SK-N-SH (cell line): ENCODE data around the gene PIAS1. TPM values are rescaled to one million over a fixed set of nuclear protein-coding genes. Genes with fewer than 3 reads are reported as not detected.
"Not testable (repeated sequence)": the region's sequence is repeated elsewhere in the genome, so short reads cannot be mapped to it uniquely, and the experiment has no call there.

Experiments
- CTCF ChIA-PET: fragments of 300-600, 350-600 bp; formaldehyde crosslinking; extraction: SDS; loops from one replicate; lab custom pipeline; 2021; lab: Yijun Ruan, JAX
- POLR2A ChIA-PET: fragments of 350-600 bp; sonication (Branson Sonifier 250); formaldehyde crosslinking; extraction: SDS; loops from one replicate; lab custom pipeline; 2020; ENCODE audit warnings: antibody characterized with exemption, inconsistent platforms; lab: Yijun Ruan, JAX
- DNase-seq: peaks from one replicate; pipeline ENCODE4 v3.0.0; 2012
- H2AFZ ChIP-seq: fragments of 200-600 bp; sonication (generic); 2 replicates; pipeline ENCODE4 v1.8.1; 2016; ENCODE audit warnings: antibody characterized with exemption, mild to moderate bottlenecking, low read depth
- H3F3A ChIP-seq: fragments of 200-600 bp; sonication (generic); replicated peaks from 2 replicates; pipeline ENCODE3; 2016; ENCODE audit warnings: antibody characterized with exemption, mild to moderate bottlenecking; ENCODE audit not compliant: insufficient read depth
- H3K27ac ChIP-seq, 2 experiments: fragments of 200-500 bp in 1 of 2; fragments of 200-600 bp in 1 of 2; sonication (Bioruptor generic) in 1 of 2; sonication (generic), shearing (Covaris generic) in 1 of 2; 2 replicates each; pipeline versions ENCODE4 v1.5.1 to v1.6.1; 2014 to 2016; ENCODE audit warnings: low read depth in 2 of 2, inconsistent platforms in 1 of 2, low read length in 1 of 2, mild to moderate bottlenecking in 1 of 2, mixed read lengths in 1 of 2
- H3K27me3 ChIP-seq: fragments of 200-600 bp; sonication (generic), shearing (Covaris generic); 2 replicates; pipeline ENCODE4 v1.6.1; 2016; ENCODE audit warnings: mixed run types; ENCODE audit not compliant: insufficient read depth
- H3K36me3 ChIP-seq, 2 experiments: fragments of 200-500 bp in 1 of 2; fragments of 200-600 bp in 1 of 2; sonication (Bioruptor generic) in 1 of 2; sonication (generic) in 1 of 2; replicated peaks in 1 of 2; 2 replicates each; pipeline versions ENCODE3 to v1.5.1; 2014 to 2016; ENCODE audit warnings: low read length in 1 of 2, mild to moderate bottlenecking in 1 of 2; ENCODE audit not compliant: insufficient read depth in 2 of 2, control insufficient read depth in 1 of 2
- H3K4me1 ChIP-seq, 2 experiments: fragments of 200-500 bp in 1 of 2; fragments of 200-600 bp in 1 of 2; sonication (Bioruptor generic) in 1 of 2; sonication (generic), shearing (Covaris generic) in 1 of 2; 2 replicates each; pipeline versions ENCODE4 v1.5.1 to v1.6.1; 2014 to 2016; ENCODE audit warnings: low read depth in 1 of 2, low read length in 1 of 2, mixed run types in 1 of 2; ENCODE audit not compliant: insufficient read depth in 2 of 2, control insufficient read depth in 1 of 2
- H3K4me2 ChIP-seq: fragments of 200-600 bp; sonication (generic), shearing (Covaris generic); 2 replicates; pipeline ENCODE4 v1.6.1; 2017; ENCODE audit warnings: mixed run types
- H3K4me3 ChIP-seq, 2 experiments: fragments of 200-500 bp in 1 of 2; fragments of 200-600 bp in 1 of 2; sonication (Bioruptor generic) in 1 of 2; sonication (generic), shearing (Covaris generic) in 1 of 2; 2 replicates each; pipeline versions ENCODE4 v1.5.1 to v1.8.1; 2014 to 2016; ENCODE audit warnings: low read depth in 2 of 2, inconsistent platforms in 1 of 2, low read length in 1 of 2, mild to moderate bottlenecking in 1 of 2, mixed read lengths in 1 of 2, moderate library complexity in 1 of 2
- H3K79me2 ChIP-seq: fragments of 200-600 bp; sonication (generic); 2 replicates; pipeline ENCODE4 v1.8.1; 2017; ENCODE audit warnings: mild to moderate bottlenecking; ENCODE audit not compliant: insufficient read depth
- H3K9ac ChIP-seq: fragments of 200-600 bp; sonication (generic); 2 replicates; pipeline ENCODE4 v1.6.1; 2017; ENCODE audit warnings: mixed run types
- H3K9me2 ChIP-seq: fragments of 200-600 bp; sonication (generic); 2 replicates; pipeline ENCODE4 v1.6.1; 2017; ENCODE audit warnings: mixed run types
- H3K9me3 ChIP-seq: fragments of 200-600 bp; sonication (generic); 2 replicates; pipeline ENCODE4 v1.6.1; 2017; ENCODE audit warnings: mixed run types, mild to moderate bottlenecking, moderate library complexity
- H4K20me1 ChIP-seq: fragments of 200-600 bp; sonication (generic); 2 replicates; pipeline ENCODE4 v1.6.1; 2017; ENCODE audit warnings: mild to moderate bottlenecking, mixed run types; ENCODE audit not compliant: insufficient read depth
- EZH2phosphoT487 ChIP-seq: fragments of 200-600 bp; sonication (generic); IDR thresholded peaks from 2 replicates; pipeline ENCODE4 v1.6.1; 2017; ENCODE audit warnings: low read depth, mixed run types, mild to moderate bottlenecking, antibody characterized with exemption, moderate library complexity, borderline replicate concordance
- FOSL2 ChIP-seq: IDR thresholded peaks from 2 replicates; pipeline ENCODE4 v1.4.0; 2012; ENCODE audit warnings: low read depth, mild to moderate bottlenecking, moderate library complexity, borderline replicate concordance
- NFIC ChIP-seq: IDR thresholded peaks from 2 replicates; pipeline ENCODE4 v1.4.0; 2012; ENCODE audit warnings: borderline replicate concordance
- TCF12 ChIP-seq: IDR thresholded peaks from 2 replicates; pipeline ENCODE4 v1.4.0; 2012
- TEAD4 ChIP-seq: IDR thresholded peaks from 2 replicates; pipeline ENCODE4 v1.4.0; 2012; ENCODE audit warnings: mild to moderate bottlenecking, borderline replicate concordance; ENCODE audit not compliant: insufficient read depth
- WGBS: methylation state at CpG from one replicate; pipeline ENCODE4 v1.1.6; 2017; ENCODE audit warnings: low lambda C conversion rate; 5-methylcytosine and 5-hydroxymethylcytosine counted together
- polyA plus RNA-seq, 3 experiments: library from polyadenylated mRNA; depleted of rRNA; stranded (reverse); fragments of >200 nt; gene quantifications; 2 replicates each; pipeline ENCODE4 v1.2.3, GENCODE V29; 2012
- TF ChIP-seq, protein P1 (sequence below): fragments of 200-600 bp; sonication (generic); IDR thresholded peaks from 2 replicates; pipeline ENCODE4 v1.6.1; 2017; ENCODE audit warnings: antibody characterized with exemption, mild to moderate bottlenecking, moderate library complexity
- TF ChIP-seq, protein P2 (sequence below): IDR thresholded peaks from 2 replicates; pipeline ENCODE4 v1.6.1; 2012; ENCODE audit warnings: mild to moderate bottlenecking, low read depth, low read length, moderate library complexity

Gene PIAS1
- polyA plus RNA-seq, 1 of the 3 experiments (the other 2 are of a cell fraction), result 9.0 TPM

DNA sequence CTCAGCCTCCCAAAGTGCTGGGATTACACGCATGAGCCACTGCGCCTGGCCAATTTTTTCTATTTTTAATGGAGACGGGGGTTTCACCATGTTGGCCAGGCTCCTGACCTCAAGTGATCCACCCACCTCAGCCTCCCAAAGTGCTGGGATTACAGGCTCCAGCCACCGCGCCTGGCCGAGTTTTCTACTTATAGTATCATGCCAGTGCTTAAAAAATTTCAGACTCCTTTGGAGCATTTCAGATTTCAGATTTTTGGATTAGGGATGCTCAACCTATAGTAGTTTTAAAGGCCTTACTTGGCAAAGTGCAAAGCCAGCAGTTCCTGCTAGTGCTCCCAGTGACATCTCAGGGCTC lies 159.4 kb downstream of the PIAS1 start:
- Histone ChIP-seq H3K36me3 (peaks cover 5 to 13% of the 10 kb centered on the region in 2 experiments), H3K4me1 (peaks cover 0 to 12% of the 10 kb centered on the region in 2 experiments; a peak in 1 of 4 replicates), H3K79me2 (peaks cover 15% of the 10 kb centered on the region)
- H3K9ac ChIP-seq, POLR2A ChIA-PET, H3K27ac ChIP-seq, H3K4me3 ChIP-seq, H4K20me1 ChIP-seq, H3K4me2 ChIP-seq, DNase-seq, H3K27me3 ChIP-seq, H3K9me2 ChIP-seq, H2AFZ ChIP-seq, H3K9me3 ChIP-seq, H3F3A ChIP-seq: not testable (repeated sequence)
- 98% methylated on average over 6 of the region's 6 CpGs for WGBS
- CTCF ChIA-PET, result interaction anchor here (1.0 to 1.6 kb wide), 2 partner anchors 11 to 351 kb away, joined by 3 to 5 read pairs; no protein-coding TSS in a partner anchor

DNA sequence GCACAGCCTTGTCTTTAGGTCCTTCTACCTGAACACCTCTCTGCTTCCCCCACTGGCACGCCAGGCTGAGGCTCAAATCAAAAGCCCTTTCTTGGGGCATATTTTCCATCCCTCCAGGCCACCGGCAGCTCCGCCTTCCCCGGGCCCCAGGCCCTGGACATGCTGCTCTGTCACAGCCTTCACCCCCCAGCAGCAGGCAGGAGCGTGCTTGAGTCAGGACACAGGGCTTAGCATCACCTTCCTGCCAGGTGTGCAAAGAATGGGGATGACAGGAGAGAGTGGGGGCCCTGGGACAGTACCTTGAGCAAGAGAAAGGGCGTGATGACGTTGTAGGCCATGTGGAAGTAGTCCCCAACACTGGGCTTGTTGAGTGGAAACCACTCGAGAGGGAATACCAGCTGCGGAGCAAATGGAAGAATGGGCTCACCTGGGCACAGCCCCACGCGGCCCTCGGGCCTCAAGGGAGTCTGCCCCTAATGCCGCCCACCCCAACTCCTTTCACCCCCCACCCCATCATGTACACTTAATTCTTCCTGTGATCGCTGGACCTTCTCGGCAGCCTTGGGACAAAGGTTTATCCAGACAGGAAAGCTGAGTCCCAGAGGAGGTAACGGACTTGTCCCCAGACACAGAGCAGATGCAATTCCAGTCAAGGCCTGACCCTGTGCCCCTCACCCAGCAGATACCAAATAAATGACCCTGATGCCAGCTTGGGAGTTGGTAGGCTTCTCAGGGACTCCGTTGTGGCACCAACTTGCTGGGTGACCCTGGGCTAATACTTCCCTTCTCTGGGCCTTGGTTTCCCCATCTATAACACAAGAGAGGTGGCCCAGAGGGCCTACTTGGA lies 160.1 kb downstream of the PIAS1 start:
- Histone ChIP-seq H3K27me3 (no peaks in the 10 kb centered on the region), H3K36me3 (peaks cover 5 to 13% of the 10 kb centered on the region in 2 experiments), H3K9ac (no peak overlapping the region), H3K9me3 (no peaks in the 10 kb centered on the region), H3K4me3 (no peak overlapping the region), H2AFZ (no peak overlapping the region), H4K20me1 (0 out of 2 replicates have a peak, but pooled peaks cover 6% of the 10 kb centered on the region), H3K79me2 (peaks cover 21% of the 10 kb centered on the region), H3K4me1 (peaks cover 0 to 11% of the 10 kb centered on the region in 2 experiments; a peak in 1 of 4 replicates)
- 96% methylated on average over 12 of the region's 17 CpGs for WGBS
- no peak for TF ChIP-seq TEAD4
- TF ChIP-seq TCF12, result no peak
- no peak for TF ChIP-seq EZH2phosphoT487
- TF ChIP-seq, protein P1, sequence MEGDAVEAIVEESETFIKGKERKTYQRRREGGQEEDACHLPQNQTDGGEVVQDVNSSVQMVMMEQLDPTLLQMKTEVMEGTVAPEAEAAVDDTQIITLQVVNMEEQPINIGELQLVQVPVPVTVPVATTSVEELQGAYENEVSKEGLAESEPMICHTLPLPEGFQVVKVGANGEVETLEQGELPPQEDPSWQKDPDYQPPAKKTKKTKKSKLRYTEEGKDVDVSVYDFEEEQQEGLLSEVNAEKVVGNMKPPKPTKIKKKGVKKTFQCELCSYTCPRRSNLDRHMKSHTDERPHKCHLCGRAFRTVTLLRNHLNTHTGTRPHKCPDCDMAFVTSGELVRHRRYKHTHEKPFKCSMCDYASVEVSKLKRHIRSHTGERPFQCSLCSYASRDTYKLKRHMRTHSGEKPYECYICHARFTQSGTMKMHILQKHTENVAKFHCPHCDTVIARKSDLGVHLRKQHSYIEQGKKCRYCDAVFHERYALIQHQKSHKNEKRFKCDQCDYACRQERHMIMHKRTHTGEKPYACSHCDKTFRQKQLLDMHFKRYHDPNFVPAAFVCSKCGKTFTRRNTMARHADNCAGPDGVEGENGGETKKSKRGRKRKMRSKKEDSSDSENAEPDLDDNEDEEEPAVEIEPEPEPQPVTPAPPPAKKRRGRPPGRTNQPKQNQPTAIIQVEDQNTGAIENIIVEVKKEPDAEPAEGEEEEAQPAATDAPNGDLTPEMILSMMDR, result no peak
- TF ChIP-seq, protein P2, sequence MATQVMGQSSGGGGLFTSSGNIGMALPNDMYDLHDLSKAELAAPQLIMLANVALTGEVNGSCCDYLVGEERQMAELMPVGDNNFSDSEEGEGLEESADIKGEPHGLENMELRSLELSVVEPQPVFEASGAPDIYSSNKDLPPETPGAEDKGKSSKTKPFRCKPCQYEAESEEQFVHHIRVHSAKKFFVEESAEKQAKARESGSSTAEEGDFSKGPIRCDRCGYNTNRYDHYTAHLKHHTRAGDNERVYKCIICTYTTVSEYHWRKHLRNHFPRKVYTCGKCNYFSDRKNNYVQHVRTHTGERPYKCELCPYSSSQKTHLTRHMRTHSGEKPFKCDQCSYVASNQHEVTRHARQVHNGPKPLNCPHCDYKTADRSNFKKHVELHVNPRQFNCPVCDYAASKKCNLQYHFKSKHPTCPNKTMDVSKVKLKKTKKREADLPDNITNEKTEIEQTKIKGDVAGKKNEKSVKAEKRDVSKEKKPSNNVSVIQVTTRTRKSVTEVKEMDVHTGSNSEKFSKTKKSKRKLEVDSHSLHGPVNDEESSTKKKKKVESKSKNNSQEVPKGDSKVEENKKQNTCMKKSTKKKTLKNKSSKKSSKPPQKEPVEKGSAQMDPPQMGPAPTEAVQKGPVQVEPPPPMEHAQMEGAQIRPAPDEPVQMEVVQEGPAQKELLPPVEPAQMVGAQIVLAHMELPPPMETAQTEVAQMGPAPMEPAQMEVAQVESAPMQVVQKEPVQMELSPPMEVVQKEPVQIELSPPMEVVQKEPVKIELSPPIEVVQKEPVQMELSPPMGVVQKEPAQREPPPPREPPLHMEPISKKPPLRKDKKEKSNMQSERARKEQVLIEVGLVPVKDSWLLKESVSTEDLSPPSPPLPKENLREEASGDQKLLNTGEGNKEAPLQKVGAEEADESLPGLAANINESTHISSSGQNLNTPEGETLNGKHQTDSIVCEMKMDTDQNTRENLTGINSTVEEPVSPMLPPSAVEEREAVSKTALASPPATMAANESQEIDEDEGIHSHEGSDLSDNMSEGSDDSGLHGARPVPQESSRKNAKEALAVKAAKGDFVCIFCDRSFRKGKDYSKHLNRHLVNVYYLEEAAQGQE, result no peak
- no peak for TF ChIP-seq FOSL2
- no peak for TF ChIP-seq NFIC
- TF ChIP-seq, all 33 proteins: peak for 0
- H3K9me2 ChIP-seq, result no peaks in the 10 kb centered on the region
- no peak overlapping the region for H3K27ac ChIP-seq
- ChIA-PET POLR2A (no interaction called here), CTCF (interaction anchor here (0.6 to 1.6 kb wide), 4 partner anchors 12 to 351 kb away, joined by 3 to 5 read pairs (median 4); no protein-coding TSS in a partner anchor)
- DNase-seq, result no peak
- H3K4me2 ChIP-seq, result no peak overlapping the region
- peaks cover 3% of the 10 kb centered on the region for H3F3A ChIP-seq
